Activated T-cell treated with anti-CD3 and anti-CD28 coated beads, Interleukin-2, amount 50 U/mL, for 4 hours (primary cell): ENCODE results near the gene NFAM1. TPM values are rescaled to one million over a fixed set of nuclear protein-coding genes. Genes with fewer than 3 reads are reported as not detected.
A peak's percentile ranks its signal among the peaks of the same experiment; 100 is the strongest.

ENCODE experiments used
- ATAC-seq, 2 donors: fragments of 200-7000 bp; cut with Tn5 transposase; one replicate each; pipeline ENCODE4 v1.10.0; 2021
- DNase-seq: peaks from one replicate; pipeline ENCODE4 v3.0.0-alpha.2; 2020
- H3K27me3 Mint-ChIP-seq: one replicate; pipeline ENCODE4 v1.8.0; 2021; ENCODE audit warnings: low read depth, mixed read lengths
- H3K36me3 Mint-ChIP-seq: one replicate; pipeline ENCODE4 v1.8.0; 2022; ENCODE audit warnings: mixed read lengths; ENCODE audit not compliant: insufficient read depth
- H3K4me1 Mint-ChIP-seq: one replicate; pipeline ENCODE4 v1.8.0; 2021; ENCODE audit warnings: low read depth, mixed read lengths
- H3K4me3 Mint-ChIP-seq: one replicate; pipeline ENCODE4 v1.8.0; 2021; ENCODE audit warnings: mild to moderate bottlenecking, moderate library complexity, mixed read lengths
- H3K9me3 Mint-ChIP-seq: one replicate; pipeline ENCODE4 v1.8.0; 2021; ENCODE audit warnings: mixed read lengths
- total RNA-seq, 3 donors: library from RNA; stranded (reverse); gene quantifications; one replicate each; pipeline ENCODE4 v1.2.1, GENCODE V29; 2021

Gene NFAM1
- total RNA-seq, 3 donors from 2014 or later, result 0.03 to 0.11 TPM; not detected in 1

- H3K4me1 Mint-ChIP-seq, result no peaks in the 10 kb centered on the region
- no peak overlapping the region for H3K4me3 Mint-ChIP-seq
- peaks cover 10% of the 10 kb centered on the region for H3K27me3 Mint-ChIP-seq
- no peaks in the 10 kb centered on the region for H3K36me3 Mint-ChIP-seq
- ATAC-seq (no peak), DNase-seq (no peak)
- H3K9me3 Mint-ChIP-seq, result no peaks in the 10 kb centered on the region
Observed at GRCh38 chr22:42450862-42451261, 18.7 kb upstream of the NFAM1 start.

GRCh38 chr22:42446151-42446550 is 13.9 kb upstream of the NFAM1 start:
- no peak for ATAC-seq
- no peaks in the 10 kb centered on the region for H3K36me3 Mint-ChIP-seq
- no peak for DNase-seq
- H3K9me3 Mint-ChIP-seq, result no peaks in the 10 kb centered on the region
- H3K4me1 Mint-ChIP-seq, result peaks cover 20% of the 10 kb centered on the region
- no peaks in the 10 kb centered on the region for H3K27me3 Mint-ChIP-seq
- H3K4me3 Mint-ChIP-seq, result no peak overlapping the region

GRCh38 chr22:42444077-42444904 is 12.1 kb upstream of the NFAM1 start:
- no peaks in the 10 kb centered on the region for H3K27me3 Mint-ChIP-seq
- ATAC-seq (peak; percentile 72 to 75), DNase-seq (peak; percentile 68)
- no peaks in the 10 kb centered on the region for H3K9me3 Mint-ChIP-seq
- peak overlapping the region; percentile 70 for H3K4me3 Mint-ChIP-seq
- H3K36me3 Mint-ChIP-seq, result no peaks in the 10 kb centered on the region
- H3K4me1 Mint-ChIP-seq, result peaks cover 27% of the 10 kb centered on the region

DNA sequence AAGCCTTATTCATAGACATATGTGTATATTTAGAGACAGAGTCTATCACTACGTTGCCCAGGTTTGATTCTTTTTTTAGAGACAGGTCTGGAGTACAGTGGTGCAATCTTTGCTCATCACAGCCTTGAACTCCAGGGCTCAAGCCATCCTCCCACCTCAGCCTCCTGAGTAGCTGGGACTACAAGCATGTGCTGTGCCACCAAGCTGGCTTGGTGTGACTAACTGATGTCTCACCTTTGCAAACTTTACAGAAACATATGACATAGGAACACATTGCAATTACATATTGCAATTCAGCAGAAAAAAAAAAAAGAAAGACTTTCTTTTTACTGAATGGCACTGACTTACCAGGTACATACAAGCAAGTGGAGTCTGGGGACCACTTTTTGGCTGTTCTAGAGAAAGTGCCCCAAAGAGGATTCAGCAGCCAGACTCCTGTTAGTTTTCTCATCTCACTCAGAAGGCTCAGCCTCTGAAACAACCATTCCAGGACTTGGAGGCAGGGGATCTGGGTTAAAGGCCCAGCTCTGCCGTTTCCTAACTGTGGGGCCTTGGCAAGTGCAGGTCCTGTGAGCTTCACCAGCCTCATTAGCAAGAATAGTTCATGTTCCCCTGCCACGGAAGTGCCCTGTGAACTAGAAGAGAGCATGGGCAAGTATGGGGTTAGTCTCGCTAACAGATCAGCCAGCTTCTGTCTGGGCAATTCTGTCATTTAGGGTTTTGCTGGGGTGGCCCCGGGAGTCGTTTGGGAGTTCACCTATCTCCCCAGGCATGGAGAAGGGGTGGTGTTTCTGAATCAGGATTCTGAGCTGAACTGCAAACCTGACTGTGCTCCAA is 11.3 kb upstream of the NFAM1 start:
- Mint-ChIP-seq H3K4me3 (peak overlapping the region; percentile 13), H3K4me1 (peaks cover 30% of the 10 kb centered on the region), H3K9me3 (no peaks in the 10 kb centered on the region), H3K36me3 (no peaks in the 10 kb centered on the region), H3K27me3 (no peaks in the 10 kb centered on the region)
- ATAC-seq, result peak; percentile 61 to 63
- no peak for DNase-seq

DNA sequence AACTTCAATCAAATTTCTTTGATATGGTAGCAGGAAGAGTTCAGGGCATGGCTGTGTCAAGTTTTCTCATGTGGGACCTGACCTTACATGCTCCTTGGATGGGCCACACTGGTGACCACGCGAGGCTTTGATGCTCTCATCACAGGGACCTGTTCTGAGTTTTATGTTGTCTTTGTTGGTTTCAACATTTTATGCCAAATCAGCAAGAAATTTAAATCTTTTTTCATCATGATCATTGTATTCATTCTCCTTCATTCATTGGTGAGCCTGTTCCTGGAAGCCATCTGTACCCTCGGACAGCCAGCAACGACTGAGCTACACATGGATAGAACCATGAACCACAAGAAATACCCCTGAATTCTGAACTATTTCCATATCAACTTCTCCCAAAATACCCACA is 10.5 kb upstream of the NFAM1 start:
- ATAC-seq, result no peak
- Mint-ChIP-seq H3K4me3 (no peak overlapping the region), H3K4me1 (peaks cover 34% of the 10 kb centered on the region), H3K36me3 (no peaks in the 10 kb centered on the region), H3K9me3 (no peaks in the 10 kb centered on the region), H3K27me3 (no peaks in the 10 kb centered on the region)
- no peak for DNase-seq

- Mint-ChIP-seq H3K4me3 (no peak overlapping the region), H3K27me3 (no peaks in the 10 kb centered on the region), H3K36me3 (no peaks in the 10 kb centered on the region), H3K4me1 (peaks cover 38% of the 10 kb centered on the region), H3K9me3 (no peaks in the 10 kb centered on the region)
- ATAC-seq (no peak), DNase-seq (no peak)
Observed at GRCh38 chr22:42440728-42441127, 8.5 kb upstream of the NFAM1 start.

- no peaks in the 10 kb centered on the region for H3K9me3 Mint-ChIP-seq
- no peak for DNase-seq
- peaks cover 37% of the 10 kb centered on the region for H3K4me1 Mint-ChIP-seq
- H3K4me3 Mint-ChIP-seq, result peak overlapping the region; percentile 30
- no peaks in the 10 kb centered on the region for H3K27me3 Mint-ChIP-seq
- no peak for ATAC-seq
- no peaks in the 10 kb centered on the region for H3K36me3 Mint-ChIP-seq
Observed at GRCh38 chr22:42439821-42440674, 7.8 kb upstream of the NFAM1 start.

GRCh38 chr22:42439021-42439567 is 6.9 kb upstream of the NFAM1 start:
- Mint-ChIP-seq H3K4me3 (no peak overlapping the region), H3K9me3 (no peaks in the 10 kb centered on the region), H3K36me3 (no peaks in the 10 kb centered on the region), H3K4me1 (peaks cover 28% of the 10 kb centered on the region), H3K27me3 (no peaks in the 10 kb centered on the region)
- ATAC-seq (no peak), DNase-seq (no peak)

GRCh38 chr22:42438293-42438650 is 6.1 kb upstream of the NFAM1 start:
- H3K27me3 Mint-ChIP-seq, result no peaks in the 10 kb centered on the region
- DNase-seq (no peak), ATAC-seq (no peak)
- H3K36me3 Mint-ChIP-seq, result no peaks in the 10 kb centered on the region
- H3K4me3 Mint-ChIP-seq, result no peak overlapping the region
- no peaks in the 10 kb centered on the region for H3K9me3 Mint-ChIP-seq
- H3K4me1 Mint-ChIP-seq, result peaks cover 21% of the 10 kb centered on the region

DNA sequence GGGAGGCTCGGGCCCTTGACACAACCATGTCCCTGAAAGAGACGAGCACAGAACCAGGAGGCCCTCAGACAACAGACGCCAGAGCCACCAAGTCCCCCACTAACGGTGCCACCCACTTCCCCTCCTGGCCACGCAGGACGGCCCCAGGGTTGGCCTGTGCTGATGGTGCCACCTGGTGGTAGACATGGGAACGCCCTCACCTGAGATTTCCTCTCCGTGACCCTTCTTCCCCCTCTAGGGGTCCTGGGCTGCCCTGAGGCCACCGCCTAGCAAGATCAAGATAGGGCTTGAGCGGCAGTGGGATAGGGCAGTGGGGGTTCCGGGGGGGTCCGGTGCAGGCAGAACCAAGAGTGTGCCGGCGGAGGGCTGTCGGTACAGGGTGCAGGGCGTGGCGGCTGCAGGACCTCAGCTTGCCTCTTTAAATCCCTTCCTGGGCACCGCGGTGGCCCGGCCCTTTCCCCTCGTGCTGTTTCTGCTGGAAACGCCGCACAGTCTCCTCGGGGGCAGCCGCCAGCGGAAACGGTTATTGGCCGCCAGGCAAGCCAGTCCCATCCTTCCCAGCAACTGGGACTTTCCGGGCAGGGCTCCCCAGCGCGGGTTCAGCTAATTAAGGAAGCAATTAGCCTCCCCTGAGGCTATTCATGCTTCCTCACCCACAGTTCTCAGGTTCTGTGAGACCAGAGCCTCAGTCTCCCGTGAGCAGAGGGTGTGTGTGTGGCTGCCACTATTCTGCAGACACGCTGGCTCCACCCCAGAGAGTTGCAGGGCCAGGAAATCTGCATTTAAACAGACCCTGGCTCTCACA is 5.5 kb upstream of the NFAM1 start:
- Mint-ChIP-seq H3K4me1 (peaks cover 19% of the 10 kb centered on the region), H3K4me3 (peak overlapping the region; percentile 74), H3K9me3 (no peaks in the 10 kb centered on the region), H3K36me3 (no peaks in the 10 kb centered on the region), H3K27me3 (no peaks in the 10 kb centered on the region)
- DNase-seq (peak; percentile 86), ATAC-seq (peak; percentile 96 to 97)

GRCh38 chr22:42436404-42436803 is 4.2 kb upstream of the NFAM1 start:
- no peak for ATAC-seq
- H3K4me3 Mint-ChIP-seq, result no peak overlapping the region

GRCh38 chr22:42434748-42435425 is 2.7 kb upstream of the NFAM1 start:
- ATAC-seq (no peak), DNase-seq (no peak)
- Mint-ChIP-seq H3K4me3 (no peak overlapping the region), H3K9me3 (no peaks in the 10 kb centered on the region), H3K27me3 (peaks cover 12% of the 10 kb centered on the region), H3K4me1 (peaks cover 16% of the 10 kb centered on the region), H3K36me3 (no peaks in the 10 kb centered on the region)

More at GRCh38 chr22:42436404-42436803, 4.2 kb upstream of the NFAM1 start:
- H3K4me1 Mint-ChIP-seq, result peaks cover 19% of the 10 kb centered on the region
- H3K27me3 Mint-ChIP-seq, result peaks cover 2% of the 10 kb centered on the region
- no peaks in the 10 kb centered on the region for H3K9me3 Mint-ChIP-seq
- H3K36me3 Mint-ChIP-seq, result no peaks in the 10 kb centered on the region
- DNase-seq, result no peak
